ENCODE results near the gene PPP4R2.

GRCh38 chr3:73009008-73009407, 12.4 kb downstream of the PPP4R2 start:
- no peak for TF ChIP-seq CTCF (IDR thresholded peaks at IDR 0.05)
- TF ChIP-seq POLR2A (IDR thresholded peaks at IDR 0.05), result no peak
